Measurements from ENCODE around the gene KIF26B. TPM values are rescaled to one million over a fixed set of nuclear protein-coding genes. Genes with fewer than 3 reads are reported as not detected.

KIF26B gene
- polyA plus RNA-seq, 1 donor (not counting 4 experiments of a cell fraction or from before 2014, with no cell fraction given) = 0.58 TPM

GRCh38 chr1:245685111-245685810 lies 530.5 kb downstream of the KIF26B start:
- Histone ChIP-seq H3K27me3 (ENCODE audit: control insufficient read depth, extremely low read depth, insufficient read depth, low read length) (no peaks in the 10 kb centered on the region), H3K79me2 (ENCODE audit: control insufficient read depth, insufficient read depth, low read length) (no peaks in the 10 kb centered on the region), H3K4me3 (ENCODE audit: control insufficient read depth in 2 of 3, extremely low read depth in 1 of 3, insufficient read depth in 2 of 3, low read depth in 1 of 3, low read length in 3 of 3) (no peak overlapping the region), H3K9me1 (ENCODE audit: control insufficient read depth, extremely low read depth, insufficient read depth, low read length) (no peaks in the 10 kb centered on the region), H3K36me3 (ENCODE audit: control insufficient read depth in 2 of 2, extremely low read depth in 1 of 2, insufficient read depth in 2 of 2, low read length in 2 of 2) (no peaks in the 10 kb centered on the region), H3K4me2 (ENCODE audit: control insufficient read depth, extremely low read depth, insufficient read depth, low read depth, low read length) (no peak overlapping the region), H4K20me1 (ENCODE audit: control insufficient read depth, extremely low read depth, insufficient read depth, low read length) (no peaks in the 10 kb centered on the region), H3K9ac (ENCODE audit: control insufficient read depth, extremely low read depth, insufficient read depth, low read length) (no peak overlapping the region), H3K27ac (ENCODE audit: control insufficient read depth, insufficient read depth, low read length) (no peak overlapping the region), H3K4me1 (ENCODE audit: control insufficient read depth, extremely low read depth, insufficient read depth, low read length) (no peaks in the 10 kb centered on the region), H2AFZ (ENCODE audit: control insufficient read depth, low read length) (no peak overlapping the region), H3K9me3 (ENCODE audit: control insufficient read depth, low read depth, low read length) (peaks cover 2% of the 10 kb centered on the region)
- no peak for TF ChIP-seq CTCF (optimal IDR thresholded peaks at IDR 0.05 in 1 of 3, IDR thresholded peaks at IDR 0.05 in 1 of 3, conservative IDR thresholded peaks at IDR 0.05 in 1 of 3; ENCODE audit: extremely low read depth in 1 of 3, insufficient read depth in 2 of 3, low read length in 3 of 3)
- no peak for TF ChIP-seq EZH2 (IDR thresholded peaks at IDR 0.05; ENCODE audit: low read length)
- dilution Hi-C loops (cut with MboI; ENCODE audit: extremely low pct_ligation_motif_present, low sequenced_read_pairs) = no loop called here
- FAIRE-seq = no peak
- DNase-seq (ENCODE audit: low read depth, low spot score) = no peak

GRCh38 chr1:245686006-245686405 lies 531.2 kb downstream of the KIF26B start:
- H3K9me1 ChIP-seq (ENCODE audit: control insufficient read depth, extremely low read depth, insufficient read depth, low read length) = no peaks in the 10 kb centered on the region
- no peak overlapping the region for H2AFZ ChIP-seq (ENCODE audit: control insufficient read depth, low read length)
- H3K27me3 ChIP-seq (ENCODE audit: control insufficient read depth, extremely low read depth, insufficient read depth, low read length) = no peaks in the 10 kb centered on the region
- H3K9ac ChIP-seq (ENCODE audit: control insufficient read depth, extremely low read depth, insufficient read depth, low read length) = no peak overlapping the region
- no peaks in the 10 kb centered on the region for H4K20me1 ChIP-seq (ENCODE audit: control insufficient read depth, extremely low read depth, insufficient read depth, low read length)
- H3K36me3 ChIP-seq (ENCODE audit: control insufficient read depth in 2 of 2, extremely low read depth in 1 of 2, insufficient read depth in 2 of 2, low read length in 2 of 2) = no peaks in the 10 kb centered on the region
- H3K9me3 ChIP-seq (ENCODE audit: control insufficient read depth, low read depth, low read length) = peaks cover 2% of the 10 kb centered on the region
- no peak overlapping the region for H3K4me3 ChIP-seq (ENCODE audit: control insufficient read depth in 2 of 3, extremely low read depth in 1 of 3, insufficient read depth in 2 of 3, low read depth in 1 of 3, low read length in 3 of 3)
- no peak overlapping the region for H3K27ac ChIP-seq (ENCODE audit: control insufficient read depth, insufficient read depth, low read length)
- FAIRE-seq = no peak
- no peak overlapping the region for H3K4me2 ChIP-seq (ENCODE audit: control insufficient read depth, extremely low read depth, insufficient read depth, low read depth, low read length)
- DNase-seq (ENCODE audit: low read depth, low spot score) = no peak
- no peak for TF ChIP-seq EZH2 (IDR thresholded peaks at IDR 0.05; ENCODE audit: low read length)
- TF ChIP-seq CTCF (optimal IDR thresholded peaks at IDR 0.05 in 1 of 3, IDR thresholded peaks at IDR 0.05 in 1 of 3, conservative IDR thresholded peaks at IDR 0.05 in 1 of 3; ENCODE audit: extremely low read depth in 1 of 3, insufficient read depth in 2 of 3, low read length in 3 of 3) = no peak
- H3K4me1 ChIP-seq (ENCODE audit: control insufficient read depth, extremely low read depth, insufficient read depth, low read length) = no peaks in the 10 kb centered on the region
- dilution Hi-C loops (cut with MboI; ENCODE audit: extremely low pct_ligation_motif_present, low sequenced_read_pairs) = no loop called here
- H3K79me2 ChIP-seq (ENCODE audit: control insufficient read depth, insufficient read depth, low read length) = no peaks in the 10 kb centered on the region
